ENCODE measurements around the gene SAMD13. TPM values are rescaled to one million over a fixed set of nuclear protein-coding genes. Genes with fewer than 3 reads are reported as not detected.

Gene SAMD13
- total and polyA plus RNA-seq, 10 of the 15 experiments (the other 5 are each of a cell fraction or from before 2014, with no cell fraction given), result 0.81 to 1.9 (median 1.2) TPM; not detected in 1

- Histone ChIP-seq H3K27ac (ENCODE audit: control insufficient read depth, insufficient read depth) (no peak overlapping the region), H3K36me3 (ENCODE audit: control insufficient read depth in 2 of 2, insufficient read depth in 2 of 2, low read length in 1 of 2) (no peaks in the 10 kb centered on the region), H3K27me3 (replicated peaks in 1 of 2; ENCODE audit: control insufficient read depth in 2 of 2, insufficient read depth in 2 of 2, low read length in 1 of 2) (no peaks in the 10 kb centered on the region), H3K4me2 (ENCODE audit: control insufficient read depth, insufficient read depth) (no peak overlapping the region), H3K9me3 (replicated peaks; ENCODE audit: control insufficient read depth, insufficient read depth, low read length) (no peaks in the 10 kb centered on the region), H3K4me1 (ENCODE audit: control insufficient read depth, insufficient read depth, low read length) (no peaks in the 10 kb centered on the region), H2AFZ (ENCODE audit: control insufficient read depth, low read depth, low read length) (no peak overlapping the region), H3K9ac (ENCODE audit: control insufficient read depth, insufficient read depth, low read length) (no peak overlapping the region), H3K4me3 (no peak overlapping the region), H3K79me2 (ENCODE audit: control insufficient read depth, insufficient read depth, low read length) (no peaks in the 10 kb centered on the region), H4K20me1 (ENCODE audit: control insufficient read depth, insufficient read depth) (no peaks in the 10 kb centered on the region)
- ChIA-PET RAD21 (ENCODE audit: unreplicated experiment) (no interaction called here), CTCF (no interaction called here), POLR2A (no interaction called here), SMC1A (ENCODE audit: uncharacterized antibody, unreplicated experiment) (interaction anchor here (0.8 to 1.1 kb wide), 2 partner anchors 133 to 515 kb away, joined by 3 read pairs; no protein-coding TSS in a partner anchor)
- 14% methylated on average over 1 of the region's 1 CpG for WGBS (ENCODE audit: insufficient coverage, insufficient replicate concordance, low lambda C conversion rate, missing lambda C conversion rate)
- intact Hi-C loops (cut with micrococcal nuclease; ENCODE audit: unreplicated experiment), result no loop called here
- no TSS peak for BruUV-seq (replicated peaks)
- no peak for FAIRE-seq
- no peak for ATAC-seq
- no peak for TF ChIP-seq ZZZ3 (IDR thresholded peaks at IDR 0.05; ENCODE audit: control insufficient read depth, insufficient read length, low read depth)
- TF ChIP-seq ATF7 (IDR thresholded peaks at IDR 0.05; ENCODE audit: low read depth), result peak; percentile 24; the same call in 1 of the 2 replicates
- in situ Hi-C loops (cut with MboI), result no loop called here
- no peak for DNase-seq (ENCODE audit: low read depth, low spot score)
Measured at GRCh38 chr1:84370266-84370665, 68.8 kb downstream of the SAMD13 start.

GRCh38 chr1:84370831-84371394 lies 69.4 kb downstream of the SAMD13 start:
- no peaks in the 10 kb centered on the region for H4K20me1 ChIP-seq (ENCODE audit: control insufficient read depth, insufficient read depth)
- intact Hi-C loops (cut with micrococcal nuclease; ENCODE audit: unreplicated experiment) (no loop called here), in situ Hi-C loops (cut with MboI) (no loop called here)
- ChIA-PET POLR2A (no interaction called here), RAD21 (ENCODE audit: unreplicated experiment) (no interaction called here), SMC1A (ENCODE audit: uncharacterized antibody, unreplicated experiment) (interaction anchor here (0.8 to 1.1 kb wide), 2 partner anchors 133 to 515 kb away, joined by 3 read pairs; no protein-coding TSS in a partner anchor), CTCF (interaction anchor here (0.9 kb wide), 1 partner anchor 9 kb away, joined by 3 read pairs; no protein-coding TSS in a partner anchor)
- no peak overlapping the region for H3K27ac ChIP-seq (ENCODE audit: control insufficient read depth, insufficient read depth)
- TF ChIP-seq CREM (IDR thresholded peaks at IDR 0.05; ENCODE audit: low read depth) (no peak), HCFC1 (IDR thresholded peaks at IDR 0.05; ENCODE audit: low read length) (no peak), TAF1 (IDR thresholded peaks at IDR 0.05; ENCODE audit: borderline replicate concordance, low read depth, low read length) (no peak), ZBED1 (IDR thresholded peaks at IDR 0.05; ENCODE audit: borderline replicate concordance) (no peak), ZNF687 (IDR thresholded peaks at IDR 0.05) (no peak), TARDBP (IDR thresholded peaks at IDR 0.05; ENCODE audit: borderline replicate concordance) (no peak), IKZF1 (conservative IDR thresholded peaks at IDR 0.05) (no peak), ZNF622 (IDR thresholded peaks at IDR 0.05) (no peak), SRF (IDR thresholded peaks at IDR 0.05; ENCODE audit: low read depth in 2 of 2, low read length in 2 of 2) (no peak)
- DNase-seq (ENCODE audit: low read depth, low spot score), result no peak
- no peaks in the 10 kb centered on the region for H3K27me3 ChIP-seq (replicated peaks in 1 of 2; ENCODE audit: control insufficient read depth in 2 of 2, insufficient read depth in 2 of 2, low read length in 1 of 2)
- H3K9me3 ChIP-seq (replicated peaks; ENCODE audit: control insufficient read depth, insufficient read depth, low read length), result no peaks in the 10 kb centered on the region
- H3K4me3 ChIP-seq, result no peak overlapping the region
- H3K79me2 ChIP-seq (ENCODE audit: control insufficient read depth, insufficient read depth, low read length), result no peaks in the 10 kb centered on the region
- no TSS peak for BruUV-seq (replicated peaks)
- 63% methylated on average over 4 of the region's 4 CpGs for WGBS (ENCODE audit: insufficient coverage, insufficient replicate concordance, low lambda C conversion rate, missing lambda C conversion rate)
- ATAC-seq, result no peak
- H3K4me2 ChIP-seq (ENCODE audit: control insufficient read depth, insufficient read depth), result no peak overlapping the region
- H3K9ac ChIP-seq (ENCODE audit: control insufficient read depth, insufficient read depth, low read length), result no peak overlapping the region
- no peaks in the 10 kb centered on the region for H3K36me3 ChIP-seq (ENCODE audit: control insufficient read depth in 2 of 2, insufficient read depth in 2 of 2, low read length in 1 of 2)
- no peak for FAIRE-seq
- H3K4me1 ChIP-seq (ENCODE audit: control insufficient read depth, insufficient read depth, low read length), result no peaks in the 10 kb centered on the region
- no peak overlapping the region for H2AFZ ChIP-seq (ENCODE audit: control insufficient read depth, low read depth, low read length)

Measured in GM12878 (cell line).